Activated CD8-positive, alpha-beta memory T cell treated with anti-CD3 and anti-CD28 coated beads, Interleukin-2, amount 50 U/mL, for 48 hours (primary cell): ENCODE results near the gene RCSD1.

ENCODE experiments used
- DNase-seq: peaks from one replicate; pipeline ENCODE4 v3.0.0-alpha.2; 2020

The RCSD1 gene

DNA sequence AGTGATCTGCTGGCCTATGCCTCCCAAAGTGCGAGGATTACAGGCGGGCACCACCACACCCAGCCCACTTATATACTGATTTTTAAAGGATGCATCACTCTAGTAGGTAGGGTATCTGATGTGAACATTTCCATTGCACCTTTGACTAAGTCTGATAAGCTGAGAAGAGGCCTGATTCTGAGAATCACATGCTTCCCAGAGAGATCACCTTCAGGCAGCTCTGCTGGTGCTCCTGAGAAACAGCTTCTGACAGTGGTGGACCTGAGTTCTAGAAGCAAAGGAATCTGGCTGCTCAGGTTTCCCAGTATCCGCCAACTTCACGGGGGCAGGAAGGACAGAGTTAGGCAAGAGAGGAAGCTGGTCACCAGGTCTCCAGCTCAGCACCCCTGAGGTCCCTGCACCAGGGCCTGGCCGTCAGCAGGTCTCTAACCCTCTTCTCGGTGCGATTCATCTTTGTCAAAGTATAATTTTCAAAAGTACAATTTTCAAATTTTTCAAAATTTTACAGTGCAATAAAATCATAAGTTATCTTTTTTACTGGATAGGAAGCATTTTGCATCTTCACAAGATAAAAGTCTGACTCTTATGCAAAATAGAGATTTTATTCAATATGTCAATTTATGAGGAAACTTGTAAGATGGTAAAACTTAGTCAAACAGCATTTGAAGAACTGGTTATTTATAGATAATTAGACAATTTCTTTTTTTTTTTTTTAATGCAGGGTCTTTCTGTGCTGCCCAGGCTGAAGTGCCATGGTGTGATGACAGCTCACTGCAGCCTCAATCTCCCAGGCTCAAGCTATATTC lies 65.9 kb downstream of the RCSD1 start:
- DNase-seq = no peak

GRCh38 chr1:167697667-167698141 lies 67.7 kb downstream of the RCSD1 start:
- DNase-seq = no peak

- no peak for DNase-seq
Measured at GRCh38 chr1:167698313-167698712, 68.3 kb downstream of the RCSD1 start.

- no peak for DNase-seq
Measured at GRCh38 chr1:167701510-167701909, 71.5 kb downstream of the RCSD1 start.

DNA sequence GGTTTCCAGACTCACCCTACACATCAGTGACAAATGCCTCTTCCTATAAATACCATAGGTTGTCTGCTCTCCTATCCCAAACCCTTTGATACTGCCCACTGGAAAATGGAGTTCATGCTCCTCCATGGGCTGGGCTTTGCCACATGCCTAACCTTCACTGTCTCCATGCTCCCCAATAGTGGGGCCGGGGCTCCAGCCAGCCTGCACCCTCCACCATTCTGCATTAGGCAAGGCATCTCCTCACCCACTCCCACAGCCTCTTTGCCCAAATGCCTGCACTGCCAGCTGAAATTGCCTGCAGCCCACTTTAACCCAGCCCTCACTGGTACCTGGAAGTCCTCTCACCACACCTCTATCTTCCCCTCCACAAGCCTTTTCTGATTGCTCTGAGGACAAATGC lies 73.5 kb downstream of the RCSD1 start:
- DNase-seq = no peak

- no peak for DNase-seq
Measured at GRCh38 chr1:167704715-167705114, 74.7 kb downstream of the RCSD1 start.

- DNase-seq = no peak
Measured at GRCh38 chr1:167705250-167705649, 75.2 kb downstream of the RCSD1 start.

DNA sequence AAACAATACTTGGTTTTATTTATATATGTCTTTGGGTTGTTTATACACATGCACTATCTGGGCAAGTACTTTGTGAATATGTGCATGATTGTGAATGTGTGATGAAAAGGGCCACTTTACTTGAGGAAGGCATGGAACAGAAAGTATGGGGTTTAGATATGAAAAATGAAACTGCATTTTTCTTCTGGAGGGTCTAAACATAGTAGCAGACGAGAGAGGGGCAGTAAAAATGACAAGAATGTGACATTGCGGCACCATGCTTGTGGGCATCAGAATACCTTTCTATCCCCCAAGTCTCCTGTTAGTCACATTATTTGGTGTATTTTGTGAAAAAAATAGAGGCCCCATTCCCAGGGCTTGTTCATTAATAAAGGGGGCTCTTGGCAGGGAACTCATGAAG lies 76.3 kb downstream of the RCSD1 start:
- DNase-seq = no peak

- DNase-seq = no peak
Measured at GRCh38 chr1:167706931-167707877, 77.2 kb downstream of the RCSD1 start.

DNA sequence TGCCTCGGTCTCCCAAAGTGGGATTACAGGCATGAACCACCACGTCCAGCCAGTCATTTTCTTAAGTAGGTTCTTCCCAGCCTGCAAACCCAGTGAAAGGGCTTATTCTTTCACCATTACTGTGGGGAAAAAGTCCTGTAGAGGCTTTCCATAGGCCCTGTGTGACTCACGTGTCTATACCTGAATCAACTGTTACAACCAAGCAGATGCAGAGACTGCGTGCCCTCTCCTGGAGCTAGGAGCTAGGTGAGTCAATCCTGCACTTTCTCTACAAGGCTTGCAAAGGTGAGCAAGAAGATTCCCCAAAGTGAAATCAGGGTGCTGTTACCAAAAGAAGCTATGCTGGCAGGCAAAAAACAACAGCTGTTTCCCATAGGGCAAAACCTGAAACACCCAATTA lies 77.9 kb downstream of the RCSD1 start:
- DNase-seq = no peak

DNA sequence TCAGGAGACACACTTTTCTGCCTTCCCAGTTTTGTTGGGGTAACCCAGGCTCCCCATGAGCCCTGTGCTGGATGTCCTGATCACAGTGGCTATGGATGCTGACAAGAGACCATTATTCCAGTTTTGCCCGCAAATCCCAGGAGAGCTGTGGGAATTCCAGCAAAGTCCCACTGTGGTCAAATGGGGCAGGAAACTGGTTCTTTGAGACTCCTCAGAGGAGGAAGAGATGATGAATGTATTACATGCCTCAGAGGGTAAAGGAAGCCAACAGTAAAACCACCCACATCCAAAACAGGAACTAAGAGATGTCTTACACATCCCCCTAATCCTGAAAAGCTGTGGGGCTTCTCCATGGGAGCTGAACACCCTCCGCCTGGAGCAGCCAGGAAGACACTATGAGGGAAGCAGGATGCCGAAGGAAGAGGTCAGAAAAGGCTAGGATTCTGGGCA lies 78.9 kb downstream of the RCSD1 start:
- DNase-seq = no peak

GRCh38 chr1:167710836-167711235 lies 80.8 kb downstream of the RCSD1 start:
- no peak for DNase-seq

- no peak for DNase-seq
Measured at GRCh38 chr1:167711797-167712196, 81.8 kb downstream of the RCSD1 start.

DNA sequence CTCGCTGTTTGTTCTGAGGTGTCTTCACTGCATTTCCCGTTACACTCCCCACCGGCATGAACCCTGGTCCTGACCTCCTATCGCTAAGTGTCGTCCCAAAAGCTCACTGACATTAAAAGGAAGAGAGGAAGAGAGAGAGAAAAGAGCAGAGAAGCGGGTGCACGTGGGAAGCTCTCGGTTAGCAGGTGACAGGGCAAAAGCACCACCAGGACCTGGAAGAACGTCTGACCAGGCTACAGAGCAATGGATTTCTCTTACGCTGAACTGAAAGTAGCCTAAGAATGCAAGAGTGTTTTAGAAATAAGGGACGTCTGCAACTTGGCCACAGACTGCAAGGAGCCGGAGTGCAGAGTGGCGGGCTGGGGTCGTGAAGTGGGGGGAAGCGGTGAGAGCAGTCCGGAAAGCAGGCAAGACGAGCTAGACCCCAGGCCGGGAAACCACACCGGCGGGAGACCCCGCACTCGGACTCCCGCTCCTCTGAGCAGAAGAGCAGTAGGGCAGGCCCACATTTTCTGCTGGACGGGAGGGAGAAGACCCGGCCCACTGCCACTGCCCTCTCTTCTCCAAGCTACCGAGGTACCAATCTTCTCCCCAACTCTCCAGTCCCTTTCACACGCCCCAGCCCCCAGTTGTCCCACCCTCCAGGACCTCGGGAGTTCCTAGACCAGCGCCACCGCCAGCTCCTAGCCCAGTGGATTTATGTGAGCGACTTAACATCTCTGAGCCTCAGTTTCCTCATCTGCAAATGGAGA lies 83.5 kb downstream of the RCSD1 start:
- DNase-seq = peak; percentile 71

GRCh38 chr1:167714098-167714438 lies 84.0 kb downstream of the RCSD1 start:
- DNase-seq = no peak

DNA sequence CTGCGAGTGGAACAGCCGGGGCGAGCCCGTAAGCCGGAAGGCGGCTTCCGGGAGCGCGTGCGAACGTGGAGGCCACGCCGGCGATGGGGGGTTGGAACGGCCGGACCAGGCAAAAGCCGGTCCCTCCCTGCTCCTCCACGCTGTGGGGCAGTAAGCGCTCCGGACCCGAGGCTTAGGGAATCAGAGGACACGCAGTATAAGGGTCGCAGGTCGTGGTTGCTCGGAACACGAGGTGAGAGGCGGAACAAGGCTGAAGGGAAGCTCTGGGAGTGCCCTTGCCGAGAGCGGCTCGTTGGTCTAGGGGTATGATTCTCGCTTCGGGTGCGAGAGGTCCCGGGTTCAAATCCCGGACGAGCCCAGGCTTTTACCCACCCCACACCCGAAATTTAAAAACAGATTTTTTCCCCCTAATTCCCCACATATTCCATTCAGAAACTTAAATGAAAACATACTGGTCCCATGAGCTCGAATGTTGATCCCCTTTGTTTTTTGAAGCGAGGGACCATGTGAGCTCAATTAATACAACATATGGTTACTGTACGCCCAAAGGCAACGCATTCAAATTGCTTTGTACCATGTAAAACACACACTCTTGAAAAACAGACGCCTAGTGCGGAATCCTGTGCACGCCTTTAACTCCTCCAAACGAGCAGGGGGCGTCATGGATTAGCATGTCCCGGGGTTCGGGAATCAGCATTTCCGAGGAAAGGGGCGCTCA lies 84.6 kb downstream of the RCSD1 start:
- peak; percentile 100 for DNase-seq

DNA sequence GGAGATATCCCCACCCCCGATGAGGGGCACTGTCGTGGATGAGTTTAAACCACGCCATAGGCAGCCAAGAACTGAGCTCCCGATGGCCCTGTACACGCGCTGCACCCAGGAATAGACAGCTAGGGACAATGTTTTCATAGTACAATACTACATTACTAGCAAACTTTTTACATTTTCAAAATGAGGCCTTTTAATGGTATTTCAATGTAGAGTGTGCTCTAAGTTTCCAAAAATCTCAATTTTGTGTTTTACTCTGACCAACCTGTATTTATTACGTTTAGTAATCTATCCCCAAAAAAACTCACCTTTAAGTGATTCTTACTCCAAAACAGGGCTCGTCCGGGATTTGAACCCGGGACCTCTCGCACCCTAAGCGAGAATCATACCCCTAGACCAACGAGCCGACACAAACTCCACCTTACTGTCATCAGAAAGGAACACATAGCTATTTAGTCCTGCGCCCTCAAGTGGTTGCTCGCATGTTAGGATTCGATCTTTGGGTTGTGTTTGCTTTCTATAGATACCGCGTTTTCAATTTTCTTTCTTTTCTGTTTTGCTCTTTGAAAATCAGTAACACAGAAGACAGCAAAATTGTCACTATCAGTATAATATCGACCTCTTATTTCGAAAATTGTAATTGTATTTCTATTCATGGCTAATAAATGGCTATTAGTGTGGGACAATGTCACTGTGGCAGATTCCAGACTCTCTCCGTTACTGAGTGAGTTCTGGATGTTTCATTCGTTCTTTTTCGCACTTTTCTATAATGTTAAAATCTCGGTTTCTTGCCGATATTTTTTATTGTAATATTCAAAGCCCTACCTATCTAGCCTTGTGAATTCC lies 85.3 kb downstream of the RCSD1 start:
- DNase-seq = peak; percentile 97

DNA sequence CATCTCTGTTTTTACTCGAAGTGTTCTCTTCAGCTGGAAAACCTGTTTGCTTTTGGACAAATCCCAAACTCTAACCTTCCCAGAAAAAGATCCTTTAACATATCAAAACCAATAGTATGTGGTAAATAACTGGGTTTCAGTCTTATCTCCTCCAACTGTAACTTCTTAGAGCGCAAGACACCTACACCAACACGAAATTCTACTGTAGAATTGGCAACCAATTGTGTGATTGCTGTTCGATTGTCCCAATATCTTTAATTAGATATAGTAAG lies 85.9 kb downstream of the RCSD1 start:
- DNase-seq = no peak

DNA sequence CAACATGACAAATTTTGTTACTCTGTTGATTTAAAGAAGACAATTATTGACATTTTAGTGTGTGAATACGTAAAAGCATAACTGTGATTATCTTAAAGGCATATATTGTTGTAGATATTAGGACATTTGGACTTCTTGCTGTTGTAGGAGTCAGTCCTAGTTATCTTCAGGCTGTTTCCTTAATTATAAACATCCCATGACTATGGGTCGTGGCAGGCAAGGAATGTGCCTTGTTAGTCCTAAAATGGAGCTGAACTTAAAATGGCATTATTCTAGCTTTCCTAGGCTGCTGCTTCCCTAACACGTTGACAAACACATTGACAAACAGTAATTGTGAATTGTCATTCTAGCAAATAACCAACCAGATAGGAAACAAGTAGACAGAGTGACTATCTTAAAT lies 87.3 kb downstream of the RCSD1 start:
- no peak for DNase-seq

DNA sequence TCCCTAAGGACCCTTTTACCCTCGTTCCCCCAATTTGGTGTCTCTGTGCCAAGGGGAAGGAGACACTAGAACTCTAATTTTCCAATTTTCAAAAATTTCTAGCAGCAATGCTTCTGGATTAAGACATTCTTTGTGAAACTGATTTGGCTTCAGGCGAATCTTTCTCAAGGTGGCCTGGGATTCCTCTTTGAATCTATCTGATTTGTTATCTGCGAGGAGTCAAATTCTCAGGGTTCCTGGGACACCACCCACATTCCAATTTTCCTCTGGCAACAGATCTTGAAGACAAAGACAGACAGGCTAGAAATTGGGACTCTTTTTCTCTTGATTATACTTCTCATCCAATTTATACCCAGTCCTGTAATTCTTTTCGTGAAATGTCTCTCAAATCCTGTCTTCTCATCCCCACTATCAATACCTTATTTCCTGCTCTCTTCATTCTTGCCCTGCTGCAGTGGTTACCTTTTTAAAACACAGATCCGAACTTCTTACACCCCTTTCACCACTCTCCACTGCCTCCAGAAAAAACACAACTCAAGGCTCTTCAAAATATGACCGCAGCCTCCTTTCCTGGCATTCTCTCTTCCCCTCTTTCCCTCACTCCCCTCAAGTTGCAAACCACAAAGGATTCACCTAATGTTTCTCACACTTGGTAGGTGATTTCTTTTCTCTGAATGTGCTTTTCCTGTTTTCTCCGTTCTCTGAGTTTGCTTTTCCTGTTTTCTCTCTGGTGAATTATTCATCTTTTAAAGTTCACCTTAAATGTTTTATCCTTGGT lies 89.1 kb downstream of the RCSD1 start:
- DNase-seq = no peak
